ENCODE results near the gene PACS2.

- TF ChIP-seq CTCF (IDR thresholded peaks at IDR 0.05) (no peak), EZH2 (IDR thresholded peaks at IDR 0.05; ENCODE audit: borderline replicate concordance, insufficient read depth, low read depth, low read length, poor library complexity, severe bottlenecking) (no peak)
These were observed 125.4 kb downstream of the PACS2 start for GRCh38 chr14:105439710-105440553.
